H9 (cell line): ENCODE results near the gene MYOZ2. TPM values are rescaled to one million over a fixed set of nuclear protein-coding genes. Genes with fewer than 3 reads are reported as not detected.

ENCODE experiments used
- DNase-seq: peaks from one replicate; pipeline ENCODE4 v3.0.0-alpha.2; 2017
- H2AFZ ChIP-seq: one replicate; pipeline ENCODE4 v1.6.1; 2013; ENCODE audit warnings: mild to moderate bottlenecking, low read length, control low read depth, moderate library complexity
- H2AK5ac ChIP-seq: 2 replicates; pipeline ENCODE4 v1.6.1; 2013; ENCODE audit warnings: low read length, control low read depth, mixed read lengths; ENCODE audit not compliant: insufficient read length
- H2BK120ac ChIP-seq: one replicate; pipeline ENCODE4 v1.6.1; 2013; ENCODE audit warnings: low read depth, mild to moderate bottlenecking, low read length, control low read depth, inconsistent platforms; ENCODE audit not compliant: poor library complexity, severe bottlenecking
- H2BK12ac ChIP-seq: 2 replicates; pipeline ENCODE4 v1.6.1; 2013; ENCODE audit warnings: low read length, control low read depth, mixed read lengths, low read depth; ENCODE audit not compliant: insufficient read length
- H2BK15ac ChIP-seq: 2 replicates; pipeline ENCODE4 v1.6.1; 2013; ENCODE audit warnings: low read depth, low read length, control low read depth
- H2BK20ac ChIP-seq: one replicate; pipeline ENCODE4 v1.6.1; 2013; ENCODE audit warnings: low read depth, mild to moderate bottlenecking, low read length, control low read depth, inconsistent platforms; ENCODE audit not compliant: poor library complexity, severe bottlenecking
- H2BK5ac ChIP-seq: 2 replicates; pipeline ENCODE4 v1.6.1; 2013; ENCODE audit warnings: low read length, control low read depth, mixed read lengths; ENCODE audit not compliant: insufficient read length
- H3K14ac ChIP-seq: 2 replicates; pipeline ENCODE4 v1.6.1; 2013; ENCODE audit warnings: low read length, control low read depth; ENCODE audit not compliant: insufficient read depth
- H3K18ac ChIP-seq: 2 replicates; pipeline ENCODE4 v1.6.1; 2013; ENCODE audit warnings: low read depth, mild to moderate bottlenecking, mixed read lengths, low read length, control low read depth; ENCODE audit not compliant: insufficient read length
- H3K23ac ChIP-seq: 2 replicates; pipeline ENCODE4 v1.6.1; 2013; ENCODE audit warnings: low read length, control low read depth, mixed read lengths, low read depth; ENCODE audit not compliant: insufficient read length
- H3K23me2 ChIP-seq: 2 replicates; pipeline ENCODE4 v1.6.1; 2013; ENCODE audit warnings: low read depth, mild to moderate bottlenecking, mixed read lengths, low read length, control low read depth; ENCODE audit not compliant: insufficient read length, poor library complexity, severe bottlenecking
- H3K27ac ChIP-seq: 2 replicates; pipeline ENCODE4 v1.5.1; 2013; ENCODE audit warnings: low read length, control low read depth, mixed read lengths, low read depth; ENCODE audit not compliant: insufficient read length
- H3K27me3 ChIP-seq: 2 replicates; pipeline ENCODE4 v1.6.1; 2013; ENCODE audit warnings: low read length, control low read depth, inconsistent platforms; ENCODE audit not compliant: insufficient read depth
- H3K4ac ChIP-seq: 2 replicates; pipeline ENCODE4 v1.6.1; 2013; ENCODE audit warnings: low read depth, mild to moderate bottlenecking, control low read depth, inconsistent platforms, low read length, moderate library complexity
- H3K4me1 ChIP-seq: 2 replicates; pipeline ENCODE4 v1.6.1; 2013; ENCODE audit warnings: low read length, control low read depth, inconsistent platforms; ENCODE audit not compliant: insufficient read depth
- H3K4me2 ChIP-seq: 2 replicates; pipeline ENCODE4 v1.6.1; 2013; ENCODE audit warnings: low read length, control low read depth, mixed read lengths; ENCODE audit not compliant: insufficient read length, insufficient read depth
- H3K56ac ChIP-seq: 2 replicates; pipeline ENCODE4 v1.6.1; 2013; ENCODE audit warnings: low read depth, mild to moderate bottlenecking, mixed read lengths, low read length, control low read depth; ENCODE audit not compliant: insufficient read length
- H3K79me1 ChIP-seq: 2 replicates; pipeline ENCODE4 v1.6.1; 2013; ENCODE audit warnings: low read depth, mild to moderate bottlenecking, moderate library complexity, low read length, control low read depth, inconsistent platforms; ENCODE audit not compliant: insufficient read depth, poor library complexity, severe bottlenecking
- H3K79me2 ChIP-seq: 2 replicates; pipeline ENCODE4 v1.6.1; 2013; ENCODE audit warnings: low read length, control low read depth, inconsistent platforms; ENCODE audit not compliant: insufficient read depth
- H3K9ac ChIP-seq: 2 replicates; pipeline ENCODE4 v1.6.1; 2013; ENCODE audit warnings: low read length, control low read depth, mixed read lengths; ENCODE audit not compliant: insufficient read length; ENCODE audit errors: extremely low read depth
- H3K9me3 ChIP-seq: one replicate; pipeline ENCODE4 v1.6.1; 2013; ENCODE audit warnings: low read depth, low read length, inconsistent platforms; ENCODE audit not compliant: control insufficient read depth
- H3T11ph ChIP-seq: one replicate; pipeline ENCODE4 v1.6.1; 2013; ENCODE audit warnings: mild to moderate bottlenecking, low read length, control low read depth, inconsistent platforms
- H4K20me1 ChIP-seq: one replicate; pipeline ENCODE4 v1.6.1; 2013; ENCODE audit not compliant: control insufficient read depth, insufficient read length, insufficient read depth
- H4K5ac ChIP-seq: 2 replicates; pipeline ENCODE4 v1.6.1; 2013; ENCODE audit warnings: low read depth, mild to moderate bottlenecking, mixed read lengths, low read length, control low read depth; ENCODE audit not compliant: insufficient read length
- H4K8ac ChIP-seq: replicated peaks from 2 replicates; pipeline ENCODE4 v1.6.1; 2013; ENCODE audit warnings: low read length, control low read depth, mixed read lengths, low read depth; ENCODE audit not compliant: insufficient read length
- H4K91ac ChIP-seq: 2 replicates; pipeline ENCODE4 v1.6.1; 2013; ENCODE audit warnings: low read depth, mild to moderate bottlenecking, moderate library complexity, mixed read lengths, low read length, control low read depth; ENCODE audit not compliant: insufficient read length
- H3K27ac Mint-ChIP-seq, 3 experiments: 2 replicates in 2 of 3; 3 replicates in 1 of 3; pipeline ENCODE4 v1.8.0; 2020 to 2021; ENCODE audit warnings: mixed read lengths in 3 of 3, mild to moderate bottlenecking in 1 of 3, moderate library complexity in 1 of 3
- H3K27me3 Mint-ChIP-seq: 2 replicates; pipeline ENCODE4 v1.8.0; 2021; ENCODE audit warnings: low read depth, mild to moderate bottlenecking, moderate library complexity, mixed read lengths
- H3K36me3 Mint-ChIP-seq, 3 experiments: 2 replicates in 2 of 3; 3 replicates in 1 of 3; pipeline ENCODE4 v1.8.0; 2020 to 2021; ENCODE audit warnings: low read depth in 3 of 3, mixed read lengths in 3 of 3; ENCODE audit not compliant: insufficient read depth in 1 of 3
- H3K4me1 Mint-ChIP-seq, 2 experiments: 2 replicates each; pipeline ENCODE4 v1.8.0; 2020; ENCODE audit warnings: mixed read lengths in 2 of 2
- H3K4me3 Mint-ChIP-seq, 2 experiments: 2 replicates in 1 of 2; 3 replicates in 1 of 2; pipeline ENCODE4 v1.8.0; 2020 to 2021; ENCODE audit warnings: mild to moderate bottlenecking in 2 of 2, mixed read lengths in 2 of 2, moderate library complexity in 1 of 2
- H3K9me3 Mint-ChIP-seq, 2 experiments: 2 replicates in 1 of 2; 3 replicates in 1 of 2; pipeline ENCODE4 v1.8.0; 2020; ENCODE audit warnings: mild to moderate bottlenecking in 2 of 2, mixed read lengths in 2 of 2, moderate library complexity in 1 of 2
- WGBS: extraction: QIAGEN DNeasy Blood & Tissue Kit; methylation state at CpG from one replicate; pipeline ENCODE4 v1.1.7; 2013; ENCODE audit warnings: missing lambda C conversion rate, low lambda C conversion rate, mixed read lengths; ENCODE audit not compliant: insufficient read length; ENCODE audit errors: extremely low coverage; 5-methylcytosine and 5-hydroxymethylcytosine counted together
- total RNA-seq: library from RNA; stranded (reverse); gene quantifications from 2 replicates; pipeline ENCODE4 v1.2.1, GENCODE V29; 2021
- TF ChIP-seq, protein P1 (sequence below): fragments of 200-600 bp; sonication (generic); conservative IDR thresholded peaks from 3 replicates; pipeline ENCODE4 v1.8.0; 2021; ENCODE audit warnings: antibody characterized with exemption, mild to moderate bottlenecking

Gene MYOZ2
- total RNA-seq, 1 experiment from 2014 or later, result not detected

DNA sequence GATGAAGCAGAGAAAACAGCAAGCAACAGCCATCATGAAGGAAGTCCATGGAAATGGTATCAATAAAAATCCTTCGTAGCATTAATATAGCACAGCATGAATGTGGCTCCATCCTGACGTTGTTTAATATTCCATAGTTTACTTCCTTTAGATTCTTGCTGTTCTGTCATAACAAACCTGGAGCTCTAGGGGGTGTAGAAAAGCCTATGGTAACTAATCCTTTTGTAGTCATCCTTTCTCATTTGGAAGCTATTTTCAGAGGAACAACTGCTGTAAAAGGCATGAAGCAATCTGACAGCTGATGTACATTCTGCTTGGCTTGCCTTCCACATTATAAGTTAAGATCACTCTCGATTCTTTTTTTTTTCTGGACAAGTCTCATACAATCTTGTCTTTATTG, 914 bp downstream of the MYOZ2 start:
- Histone ChIP-seq H3K9ac (no peak overlapping the region), H3K27ac (no peak overlapping the region), H4K5ac (no peak overlapping the region), H3T11ph (no peak overlapping the region), H3K27me3 (no peaks in the 10 kb centered on the region), H4K91ac (no peak overlapping the region), H3K79me1 (no peaks in the 10 kb centered on the region), H2BK5ac (no peak overlapping the region), H3K14ac (no peak overlapping the region), H3K23ac (no peak overlapping the region), H3K56ac (no peak overlapping the region), H4K20me1 (no peaks in the 10 kb centered on the region), H3K4ac (no peak overlapping the region), H4K8ac (no peak overlapping the region), H3K9me3 (no peaks in the 10 kb centered on the region), H2AK5ac (no peak overlapping the region), H2AFZ (no peak overlapping the region), H3K4me1 (no peaks in the 10 kb centered on the region), H2BK120ac (no peak overlapping the region), H3K18ac (no peak overlapping the region), H2BK15ac (no peak overlapping the region), H2BK20ac (no peak overlapping the region), H2BK12ac (no peak overlapping the region), H3K4me2 (no peak overlapping the region), H3K79me2 (no peaks in the 10 kb centered on the region), H3K23me2 (no peaks in the 10 kb centered on the region)
- TF ChIP-seq, protein P1, sequence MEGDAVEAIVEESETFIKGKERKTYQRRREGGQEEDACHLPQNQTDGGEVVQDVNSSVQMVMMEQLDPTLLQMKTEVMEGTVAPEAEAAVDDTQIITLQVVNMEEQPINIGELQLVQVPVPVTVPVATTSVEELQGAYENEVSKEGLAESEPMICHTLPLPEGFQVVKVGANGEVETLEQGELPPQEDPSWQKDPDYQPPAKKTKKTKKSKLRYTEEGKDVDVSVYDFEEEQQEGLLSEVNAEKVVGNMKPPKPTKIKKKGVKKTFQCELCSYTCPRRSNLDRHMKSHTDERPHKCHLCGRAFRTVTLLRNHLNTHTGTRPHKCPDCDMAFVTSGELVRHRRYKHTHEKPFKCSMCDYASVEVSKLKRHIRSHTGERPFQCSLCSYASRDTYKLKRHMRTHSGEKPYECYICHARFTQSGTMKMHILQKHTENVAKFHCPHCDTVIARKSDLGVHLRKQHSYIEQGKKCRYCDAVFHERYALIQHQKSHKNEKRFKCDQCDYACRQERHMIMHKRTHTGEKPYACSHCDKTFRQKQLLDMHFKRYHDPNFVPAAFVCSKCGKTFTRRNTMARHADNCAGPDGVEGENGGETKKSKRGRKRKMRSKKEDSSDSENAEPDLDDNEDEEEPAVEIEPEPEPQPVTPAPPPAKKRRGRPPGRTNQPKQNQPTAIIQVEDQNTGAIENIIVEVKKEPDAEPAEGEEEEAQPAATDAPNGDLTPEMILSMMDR, result no peak
- no peak overlapping the region for H3K27ac Mint-ChIP-seq
- DNase-seq, result no peak
- H3K27me3 Mint-ChIP-seq, result no peaks in the 10 kb centered on the region
- H3K36me3 Mint-ChIP-seq, result no peaks in the 10 kb centered on the region
- H3K4me3 Mint-ChIP-seq, result no peak overlapping the region
- no peaks in the 10 kb centered on the region for H3K9me3 Mint-ChIP-seq
- WGBS, result no CpG with 5 or more reads among the region's 3 CpGs
- H3K4me1 Mint-ChIP-seq, result peaks cover 3% of the 10 kb centered on the region in 2 experiments; a peak in 2 of 4 replicates
